Glutamatergic neuron (in vitro differentiated cells): ENCODE measurements around the gene CYSTM1. TPM values are rescaled to one million over a fixed set of nuclear protein-coding genes. Genes with fewer than 3 reads are reported as not detected.

ENCODE experiments used
- DNase-seq: peaks from one replicate; pipeline ENCODE4 v3.0.0; 2022
- H3K27ac Mint-ChIP-seq: one replicate; pipeline ENCODE4 v1.8.0; 2020; ENCODE audit warnings: mild to moderate bottlenecking, mixed read lengths, inconsistent platforms; ENCODE audit not compliant: unreplicated experiment
- H3K27me3 Mint-ChIP-seq: one replicate; pipeline ENCODE4 v1.8.0; 2020; ENCODE audit warnings: mild to moderate bottlenecking, moderate library complexity, mixed read lengths, inconsistent platforms; ENCODE audit not compliant: unreplicated experiment
- H3K36me3 Mint-ChIP-seq: one replicate; pipeline ENCODE4 v1.8.0; 2020; ENCODE audit warnings: mild to moderate bottlenecking, mixed read lengths, inconsistent platforms; ENCODE audit not compliant: unreplicated experiment
- H3K4me1 Mint-ChIP-seq: one replicate; pipeline ENCODE4 v1.8.0; 2020; ENCODE audit warnings: mild to moderate bottlenecking, low read depth, mixed read lengths, inconsistent platforms; ENCODE audit not compliant: unreplicated experiment
- H3K4me3 Mint-ChIP-seq: one replicate; pipeline ENCODE4 v1.8.0; 2020; ENCODE audit warnings: mild to moderate bottlenecking, mixed read lengths, inconsistent platforms; ENCODE audit not compliant: unreplicated experiment
- H3K9me3 Mint-ChIP-seq: one replicate; pipeline ENCODE4 v1.8.0; 2020; ENCODE audit warnings: mild to moderate bottlenecking, moderate library complexity, mixed read lengths, inconsistent platforms; ENCODE audit not compliant: unreplicated experiment
- total RNA-seq: library from RNA; stranded (reverse); fragmentation: NEBNext Ultra II Directional; extraction: Animal tissue kit (Norgen Biotek cat#: 25700); gene quantifications from one replicate; pipeline ENCODE4 v1.2.1, GENCODE V29; 2021; ENCODE audit not compliant: unreplicated experiment
- TF ChIP-seq, protein P1 (sequence below): fragments of 200-600 bp; sonication (generic); IDR thresholded peaks from one replicate; pipeline ENCODE4 v1.5.0; 2021; ENCODE audit not compliant: partially characterized antibody, unreplicated experiment

CYSTM1 gene
- total RNA-seq, 1 donor from 2014 or later: 37.4 TPM

DNA sequence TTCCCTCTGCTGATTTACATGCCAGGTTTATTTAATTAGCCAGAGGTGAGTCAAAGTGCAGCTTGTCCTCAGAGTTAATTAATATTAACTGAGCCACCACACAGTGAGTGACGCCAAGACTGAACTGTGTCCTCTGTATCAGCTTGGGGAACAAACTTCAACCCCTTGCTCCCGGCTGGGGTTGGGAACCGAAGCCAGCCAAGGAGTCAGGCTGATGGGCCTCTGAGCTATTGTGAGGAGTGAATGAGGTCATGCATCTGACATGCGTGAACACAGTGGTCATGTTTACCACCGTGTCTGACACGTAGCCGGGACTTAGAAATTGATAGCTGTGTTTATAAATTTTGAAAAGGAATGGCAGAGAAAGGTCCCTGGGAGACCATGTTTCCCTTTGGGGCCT is 32.1 kb upstream of the CYSTM1 start:
- Mint-ChIP-seq H3K27me3 (peaks cover 15% of the 10 kb centered on the region), H3K4me3 (no peak overlapping the region), H3K4me1 (peaks cover 9% of the 10 kb centered on the region), H3K9me3 (peaks cover 7% of the 10 kb centered on the region), H3K27ac (no peak overlapping the region), H3K36me3 (no peaks in the 10 kb centered on the region)
- TF ChIP-seq, protein P1, sequence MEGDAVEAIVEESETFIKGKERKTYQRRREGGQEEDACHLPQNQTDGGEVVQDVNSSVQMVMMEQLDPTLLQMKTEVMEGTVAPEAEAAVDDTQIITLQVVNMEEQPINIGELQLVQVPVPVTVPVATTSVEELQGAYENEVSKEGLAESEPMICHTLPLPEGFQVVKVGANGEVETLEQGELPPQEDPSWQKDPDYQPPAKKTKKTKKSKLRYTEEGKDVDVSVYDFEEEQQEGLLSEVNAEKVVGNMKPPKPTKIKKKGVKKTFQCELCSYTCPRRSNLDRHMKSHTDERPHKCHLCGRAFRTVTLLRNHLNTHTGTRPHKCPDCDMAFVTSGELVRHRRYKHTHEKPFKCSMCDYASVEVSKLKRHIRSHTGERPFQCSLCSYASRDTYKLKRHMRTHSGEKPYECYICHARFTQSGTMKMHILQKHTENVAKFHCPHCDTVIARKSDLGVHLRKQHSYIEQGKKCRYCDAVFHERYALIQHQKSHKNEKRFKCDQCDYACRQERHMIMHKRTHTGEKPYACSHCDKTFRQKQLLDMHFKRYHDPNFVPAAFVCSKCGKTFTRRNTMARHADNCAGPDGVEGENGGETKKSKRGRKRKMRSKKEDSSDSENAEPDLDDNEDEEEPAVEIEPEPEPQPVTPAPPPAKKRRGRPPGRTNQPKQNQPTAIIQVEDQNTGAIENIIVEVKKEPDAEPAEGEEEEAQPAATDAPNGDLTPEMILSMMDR: no peak
- DNase-seq: no peak

DNA sequence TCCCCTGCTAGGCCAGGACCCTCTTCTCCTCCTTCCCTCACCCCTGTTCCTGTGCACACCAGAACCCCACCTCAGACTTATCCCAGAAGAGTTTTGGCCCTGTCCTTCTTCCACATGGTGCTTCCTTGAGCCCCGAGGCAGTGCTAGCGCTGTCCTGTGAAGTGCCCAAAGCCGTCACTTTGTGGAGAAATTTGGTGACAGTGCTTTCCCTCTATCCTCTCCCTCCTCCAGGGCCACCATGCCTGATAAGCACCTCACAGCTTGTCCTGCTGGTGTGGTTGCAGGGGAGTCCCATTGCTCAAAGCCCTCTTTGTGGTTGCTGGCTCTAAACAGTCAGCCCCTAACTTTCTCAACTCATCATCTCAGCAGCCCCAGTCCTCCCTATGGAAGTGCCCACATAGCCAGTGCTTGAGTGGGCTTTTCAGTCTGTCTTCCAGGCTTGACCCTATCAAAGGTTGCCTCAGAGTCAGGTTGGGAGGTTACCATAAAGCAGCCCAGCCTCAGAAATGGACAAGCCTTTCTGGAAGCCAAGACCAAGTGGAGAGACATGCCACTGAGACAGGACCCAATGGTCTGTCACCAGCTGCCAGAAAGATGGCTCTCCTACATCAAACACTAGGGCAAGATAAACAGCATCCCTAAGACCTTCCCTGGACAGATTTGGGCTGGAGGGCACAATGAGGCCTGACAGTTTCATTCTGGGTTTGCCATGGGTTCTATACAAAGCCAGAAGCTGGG is 31.3 kb upstream of the CYSTM1 start:
- H3K36me3 Mint-ChIP-seq: no peaks in the 10 kb centered on the region
- H3K27me3 Mint-ChIP-seq: peaks cover 20% of the 10 kb centered on the region
- TF ChIP-seq, protein P1: no peak
- no peak for DNase-seq
- no peak overlapping the region for H3K4me3 Mint-ChIP-seq
- H3K4me1 Mint-ChIP-seq: peaks cover 9% of the 10 kb centered on the region
- H3K27ac Mint-ChIP-seq: no peak overlapping the region
- peaks cover 7% of the 10 kb centered on the region for H3K9me3 Mint-ChIP-seq

DNA sequence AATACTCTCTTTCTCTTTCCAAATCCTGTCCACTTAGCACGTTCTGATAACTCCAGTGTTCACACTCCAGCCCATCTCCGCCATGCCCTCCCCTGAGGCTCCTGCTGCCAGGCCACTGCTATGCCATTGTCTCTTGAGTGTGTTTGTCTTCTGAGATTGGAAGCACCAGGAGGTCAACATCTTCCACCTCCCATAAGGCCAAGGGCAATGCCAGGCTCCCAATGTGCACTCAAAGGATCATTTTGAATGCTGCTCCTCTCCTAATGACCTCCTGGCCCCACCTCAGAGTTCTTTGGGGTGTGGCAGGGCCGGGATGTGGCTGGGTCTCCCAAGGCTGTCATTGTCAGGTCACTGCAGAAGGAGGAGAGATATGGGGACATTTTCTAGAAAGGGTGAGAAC is 29.7 kb upstream of the CYSTM1 start:
- peak overlapping the region; percentile 75 for H3K4me3 Mint-ChIP-seq
- peaks cover 18% of the 10 kb centered on the region for H3K27me3 Mint-ChIP-seq
- peaks cover 6% of the 10 kb centered on the region for H3K9me3 Mint-ChIP-seq
- TF ChIP-seq, protein P1: no peak
- H3K36me3 Mint-ChIP-seq: no peaks in the 10 kb centered on the region
- no peak for DNase-seq
- peaks cover 9% of the 10 kb centered on the region for H3K4me1 Mint-ChIP-seq
- no peak overlapping the region for H3K27ac Mint-ChIP-seq

DNA sequence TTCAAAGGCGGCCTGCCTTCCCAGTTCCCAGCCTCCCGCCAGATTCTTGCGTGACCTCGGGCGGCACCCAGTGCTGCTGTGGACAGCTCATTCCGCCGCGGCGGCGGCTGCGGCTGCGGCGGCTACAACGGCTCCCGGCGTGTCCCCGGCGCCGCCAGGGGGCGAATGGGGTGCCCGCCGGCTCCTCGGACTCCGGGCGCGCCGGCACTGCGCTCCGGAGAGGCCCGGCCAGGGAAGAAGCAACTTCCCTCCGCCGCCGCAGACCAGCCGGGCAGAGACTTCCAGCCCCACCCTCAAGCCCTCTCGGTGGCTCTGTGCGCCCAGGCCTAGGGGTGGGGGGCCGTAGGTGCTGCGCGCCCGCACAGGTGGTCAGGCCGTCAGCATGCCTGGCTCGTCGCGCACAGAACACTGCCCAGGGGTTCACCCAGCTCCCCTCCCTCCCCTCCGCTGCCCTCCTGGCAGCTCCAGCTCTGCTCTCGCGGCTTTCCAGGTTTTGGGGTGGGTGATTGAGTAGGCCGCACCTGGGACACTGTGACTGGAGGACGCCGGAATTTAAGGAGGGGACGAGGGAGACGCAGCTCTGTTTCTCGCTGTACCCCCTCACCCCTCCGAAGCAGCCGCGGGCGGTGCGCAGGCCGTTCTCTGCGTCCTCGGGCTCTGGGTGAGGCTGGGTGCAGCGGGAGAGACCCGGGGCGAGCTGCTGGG is 29.0 kb upstream of the CYSTM1 start:
- no peak overlapping the region for H3K27ac Mint-ChIP-seq
- H3K36me3 Mint-ChIP-seq: no peaks in the 10 kb centered on the region
- H3K27me3 Mint-ChIP-seq: peaks cover 18% of the 10 kb centered on the region
- H3K9me3 Mint-ChIP-seq: peaks cover 5% of the 10 kb centered on the region
- TF ChIP-seq, protein P1: peak; percentile 76
- H3K4me1 Mint-ChIP-seq: peaks cover 9% of the 10 kb centered on the region
- H3K4me3 Mint-ChIP-seq: peak overlapping the region; percentile 75
- DNase-seq: peak; percentile 76

DNA sequence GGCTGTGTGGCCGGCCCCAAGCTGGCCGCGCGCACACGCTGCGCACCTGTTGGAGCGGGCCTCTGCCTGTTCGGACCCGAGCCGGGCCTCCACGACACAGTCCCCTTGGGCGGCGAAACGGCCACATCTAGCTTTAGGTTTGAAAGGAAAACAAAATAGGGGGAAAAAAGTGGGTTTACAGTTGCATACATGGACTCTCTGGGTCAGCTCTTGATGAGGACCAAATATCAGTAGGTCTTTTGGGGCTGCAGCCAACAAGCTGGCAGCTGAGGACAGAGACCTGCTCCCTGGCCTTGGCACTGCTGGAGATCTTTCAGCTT is 28.5 kb upstream of the CYSTM1 start:
- peaks cover 9% of the 10 kb centered on the region for H3K4me1 Mint-ChIP-seq
- peak overlapping the region; percentile 73 for H3K4me3 Mint-ChIP-seq
- H3K27ac Mint-ChIP-seq: no peak overlapping the region
- no peak for DNase-seq
- TF ChIP-seq, protein P1: no peak
- peaks cover 5% of the 10 kb centered on the region for H3K9me3 Mint-ChIP-seq
- H3K27me3 Mint-ChIP-seq: peaks cover 18% of the 10 kb centered on the region
- no peaks in the 10 kb centered on the region for H3K36me3 Mint-ChIP-seq
